Skin of body (tissue), 2 donors: ENCODE results near the gene FBF1. TPM values are rescaled to one million over a fixed set of nuclear protein-coding genes. Genes with fewer than 3 reads are reported as not detected.
A peak's percentile ranks its signal among the peaks of the same experiment; 100 is the strongest.
"Not testable (repeated sequence)": the region's sequence is repeated elsewhere in the genome, so short reads cannot be mapped to it uniquely, and the experiment has no call there.

Experiments
- DNase-seq: peaks from one replicate; lab custom pipeline; 2025; lab: John Stamatoyannopoulos, UW
- total RNA-seq: library from RNA; depleted of rRNA; stranded (reverse); fragments of >200 nt; gene quantifications from one replicate; pipeline ENCODE4 v1.2.3, GENCODE V29; 2014

FBF1 gene
- 11.5 TPM for total RNA-seq

- peak; percentile 80 for DNase-seq
Observed at GRCh38 chr17:75940727-75941441, at the start of gene FBF1. TSS of gene FBF1 (minus strand) at chr17:75941042. CDS start at chr17:75938149, 2,893 bp downstream.

GRCh38 chr17:75987041-75987440 lies 46.2 kb upstream of the FBF1 start:
- DNase-seq, result no peak

- no peak for DNase-seq
Observed at GRCh38 chr17:75985986-75986385, 45.1 kb upstream of the FBF1 start.

- no peak for DNase-seq
Observed at GRCh38 chr17:75983501-75984181, 42.8 kb upstream of the FBF1 start.

GRCh38 chr17:75981019-75981615 lies 40.3 kb upstream of the FBF1 start:
- DNase-seq, result no peak

GRCh38 chr17:75980188-75981018 lies 39.6 kb upstream of the FBF1 start:
- no peak for DNase-seq

GRCh38 chr17:75979705-75980187 lies 38.9 kb upstream of the FBF1 start:
- DNase-seq, result no peak

- peak; percentile 97 for DNase-seq
Observed at GRCh38 chr17:75978938-75979704, 38.3 kb upstream of the FBF1 start, which contains the start of the genes ACOX1 and TEN1. TSS of gene ACOX1 (minus strand) at chr17:75979166. CDS start at chr17:75979073, 93 bp downstream. TSS of gene TEN1 (plus strand) at chr17:75979240. CDS start at chr17:75986193, 6,953 bp downstream.

- no peak for DNase-seq
Observed at GRCh38 chr17:75976175-75976848, 35.5 kb upstream of the FBF1 start.

- DNase-seq, result no peak
Observed at GRCh38 chr17:75975757-75976174, 34.9 kb upstream of the FBF1 start.

- DNase-seq, result not testable (repeated sequence)
Observed at GRCh38 chr17:75975187-75975586, 34.3 kb upstream of the FBF1 start.

- no peak for DNase-seq
Observed at GRCh38 chr17:75970626-75971025, 29.8 kb upstream of the FBF1 start.

GRCh38 chr17:75970011-75970523 lies 29.2 kb upstream of the FBF1 start:
- DNase-seq, result no peak

GRCh38 chr17:75969044-75969443 lies 28.2 kb upstream of the FBF1 start:
- not testable (repeated sequence) for DNase-seq

GRCh38 chr17:75965468-75965867 lies 24.6 kb upstream of the FBF1 start:
- DNase-seq, result no peak

- DNase-seq, result no peak
Observed at GRCh38 chr17:75959839-75960511, 19.1 kb upstream of the FBF1 start.

GRCh38 chr17:75959051-75959838 lies 18.4 kb upstream of the FBF1 start:
- DNase-seq, result no peak

GRCh38 chr17:75950855-75951554 lies 10.2 kb upstream of the FBF1 start:
- no peak for DNase-seq
